OCI-LY1 (cell line): ENCODE results near the gene GTSE1.

Experiments used
- CTCF ChIP-seq: fragments of 200-600 bp; sonication (generic), shearing (Covaris generic); IDR thresholded peaks from 2 replicates; pipeline ENCODE4 v1.5.1; 2017; ENCODE audit warnings: mild to moderate bottlenecking, antibody characterized with exemption, low read length, moderate library complexity, mixed read lengths
- EZH2 ChIP-seq: fragments of 200-600 bp; sonication (generic), shearing (Covaris generic); IDR thresholded peaks from 2 replicates; pipeline ENCODE4 v1.8.0; 2017; ENCODE audit warnings: borderline replicate concordance, mixed run types, mild to moderate bottlenecking, antibody characterized with exemption, low read length, moderate library complexity, mixed read lengths

DNA sequence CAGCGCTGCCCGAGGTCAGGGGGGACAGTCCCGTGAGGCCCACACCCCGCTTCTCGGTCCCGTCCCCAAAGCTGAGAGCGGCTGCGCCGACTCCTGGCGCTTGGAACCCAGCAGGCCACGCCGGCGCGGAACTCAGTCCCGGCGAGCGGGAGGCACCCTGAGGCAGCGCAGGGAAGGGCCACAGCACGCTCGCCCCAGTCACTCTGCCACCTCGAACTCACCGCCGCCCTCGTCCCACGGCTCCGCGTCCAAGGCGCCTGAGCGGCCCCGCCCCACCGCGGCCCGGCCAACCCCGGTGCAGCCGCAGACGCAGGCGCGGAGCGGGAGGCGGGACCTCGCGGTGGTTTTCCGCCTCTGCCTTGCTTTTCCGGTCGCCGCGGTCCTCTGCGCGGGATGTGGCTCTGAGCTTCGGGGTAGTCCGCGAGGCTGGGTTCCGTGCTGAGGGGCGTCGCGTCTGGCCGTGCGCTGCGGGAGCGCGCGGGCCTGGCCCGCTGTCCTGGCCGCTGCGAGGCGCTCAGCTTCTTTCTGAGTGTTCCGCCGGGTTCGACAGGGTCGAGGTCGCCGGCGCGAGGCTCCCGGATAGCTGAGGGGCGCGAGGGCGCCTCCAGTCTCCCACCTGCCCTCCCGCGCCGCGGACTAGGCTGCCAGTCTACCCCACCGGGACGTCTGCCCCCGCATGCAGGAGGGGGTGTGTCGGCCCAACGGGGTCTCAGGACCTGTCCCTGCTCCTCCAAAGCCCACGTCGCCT lies 46.5 kb upstream of the GTSE1 start, which contains the start of gene CDPF1:
- TF ChIP-seq CTCF, result no peak
- no peak for TF ChIP-seq EZH2
